Naive B cell (primary cell): ENCODE results near the gene CCDC24. TPM values are rescaled to one million over a fixed set of nuclear protein-coding genes. Genes with fewer than 3 reads are reported as not detected.

ENCODE experiments used
- ATAC-seq, 2 donors: fragments of 150-1000 bp; cut with Tn5 transposase; 2 replicates each; pipeline ENCODE4 v1.10.0; 2021; ENCODE audit warnings: low read depth in 2 of 2, mild to moderate bottlenecking in 2 of 2, moderate library complexity in 2 of 2
- DNase-seq: peaks from one replicate; pipeline ENCODE4 v3.0.0; 2022
- H3K27ac Mint-ChIP-seq, 6 donors: one replicate each; pipeline ENCODE4 v1.8.0; 2020 to 2022; ENCODE audit warnings: mild to moderate bottlenecking in 6 of 6, mixed read lengths in 6 of 6, moderate library complexity in 5 of 6, inconsistent platforms in 2 of 6
- H3K27me3 Mint-ChIP-seq, 3 donors: one replicate each; pipeline ENCODE4 v1.8.0; 2021 to 2022; ENCODE audit warnings: mixed read lengths in 3 of 3, mild to moderate bottlenecking in 1 of 3
- H3K36me3 Mint-ChIP-seq, 2 donors: one replicate each; pipeline ENCODE4 v1.8.0; 2020 to 2022; ENCODE audit warnings: mixed read lengths in 2 of 2, inconsistent platforms in 1 of 2, mild to moderate bottlenecking in 1 of 2
- H3K4me1 Mint-ChIP-seq, 3 donors: one replicate each; pipeline ENCODE4 v1.8.0; 2020 to 2022; ENCODE audit warnings: mixed read lengths in 3 of 3, inconsistent platforms in 1 of 3, mild to moderate bottlenecking in 1 of 3, moderate library complexity in 1 of 3
- H3K4me3 Mint-ChIP-seq, 8 donors: one replicate each; pipeline ENCODE4 v1.8.0; 2020 to 2022; ENCODE audit warnings: mild to moderate bottlenecking in 8 of 8, mixed read lengths in 8 of 8, moderate library complexity in 8 of 8, inconsistent platforms in 2 of 8
- H3K9me3 Mint-ChIP-seq, 7 donors: one replicate each; pipeline ENCODE4 v1.8.0; 2020 to 2022; ENCODE audit warnings: mixed read lengths in 7 of 7, mild to moderate bottlenecking in 5 of 7, inconsistent platforms in 2 of 7, moderate library complexity in 1 of 7
- polyA plus RNA-seq, 6 donors: library from polyadenylated mRNA; unstranded; fragments of 300-500 nt; fragmentation: Illumina TruSeq; gene quantifications; one replicate each; pipeline ENCODE4 v1.2.3, GENCODE V29; 2021; ENCODE audit warnings: low read depth in 6 of 6

CCDC24 gene
- polyA plus RNA-seq, 6 donors from 2014 or later: 0.89 to 4.0 (median 2.0) TPM

DNA sequence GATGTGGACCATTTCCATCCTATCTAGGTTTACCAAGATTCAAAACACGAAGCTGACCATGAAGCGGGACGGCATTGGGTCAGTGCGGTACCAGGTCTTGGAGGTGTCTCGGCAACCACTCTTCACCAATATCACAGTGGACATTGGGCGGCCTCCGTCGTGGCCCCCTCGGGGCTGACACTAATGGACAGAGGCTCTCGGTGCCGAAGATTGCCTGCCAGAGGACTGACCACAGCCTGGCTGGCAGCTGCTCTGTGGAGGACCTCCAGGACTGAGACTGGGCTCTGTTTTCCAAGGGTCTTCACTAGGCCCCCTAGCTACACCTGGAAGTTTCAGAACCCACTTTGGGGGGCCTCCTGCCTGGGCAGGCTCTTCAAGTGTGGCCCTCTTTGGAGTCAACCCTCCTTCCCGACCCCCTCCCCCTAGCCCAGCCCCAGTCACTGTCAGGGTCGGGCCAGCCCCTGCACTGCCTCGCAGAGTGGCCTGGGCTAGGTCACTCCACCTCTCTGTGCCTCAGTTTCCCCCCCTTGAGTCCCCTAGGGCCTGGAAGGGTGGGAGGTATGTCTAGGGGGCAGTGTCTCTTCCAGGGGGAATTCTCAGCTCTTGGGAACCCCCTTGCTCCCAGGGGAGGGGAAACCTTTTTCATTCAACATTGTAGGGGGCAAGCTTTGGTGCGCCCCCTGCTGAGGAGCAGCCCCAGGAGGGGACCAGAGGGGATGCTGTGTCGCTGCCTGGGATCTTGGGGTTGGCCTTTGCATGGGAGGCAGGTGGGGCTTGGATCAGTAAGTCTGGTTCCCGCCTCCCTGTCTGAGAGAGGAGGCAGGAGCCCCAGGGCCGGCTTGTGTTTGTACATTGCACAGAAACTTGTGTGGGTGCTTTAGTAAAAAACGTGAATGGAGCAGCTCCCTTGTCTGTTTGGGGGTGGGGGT is 864 bp upstream of the CCDC24 start:
- Mint-ChIP-seq H3K9me3 (no peaks in the 10 kb centered on the region), H3K27ac (peak overlapping the region in 3 of 6 donors; percentile 15 to 96 (median 89)), H3K27me3 (no peaks in the 10 kb centered on the region)

DNA sequence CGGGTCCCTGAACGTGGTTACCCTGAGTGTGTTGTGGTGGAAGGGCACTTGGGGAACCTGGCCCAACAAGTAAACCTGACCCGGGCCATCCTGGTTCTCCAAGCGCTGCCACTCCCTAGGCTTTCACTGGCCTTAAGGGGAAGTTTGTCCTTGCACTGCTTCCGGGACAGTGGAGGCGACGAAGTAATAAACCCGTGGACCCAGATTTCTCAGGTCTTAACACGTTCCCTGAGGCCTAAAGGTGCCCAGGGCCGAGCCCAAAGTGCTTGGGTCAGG is 261 bp upstream of the CCDC24 start:
- H3K27me3 Mint-ChIP-seq: no peaks in the 10 kb centered on the region
- ATAC-seq (no peak), DNase-seq (no peak)
- H3K9me3 Mint-ChIP-seq: no peaks in the 10 kb centered on the region
- H3K27ac Mint-ChIP-seq: peak overlapping the region in 4 of 6 donors; percentile 69 to 96 (median 92)
- H3K4me1 Mint-ChIP-seq: peaks cover 24 to 38% (median 36%) of the 10 kb centered on the region in 3 donors
- H3K36me3 Mint-ChIP-seq: no peaks in the 10 kb centered on the region
- H3K4me3 Mint-ChIP-seq: peak overlapping the region; percentile 91 to 98 (median 95)

More for the DNA sequence above, 864 bp upstream of the CCDC24 start:
- H3K4me1 Mint-ChIP-seq: peaks cover 24 to 38% (median 36%) of the 10 kb centered on the region in 3 donors
- no peak for ATAC-seq
- DNase-seq: no peak
- H3K36me3 Mint-ChIP-seq: no peaks in the 10 kb centered on the region
- H3K4me3 Mint-ChIP-seq: peak overlapping the region; percentile 91 to 98 (median 95)

DNA sequence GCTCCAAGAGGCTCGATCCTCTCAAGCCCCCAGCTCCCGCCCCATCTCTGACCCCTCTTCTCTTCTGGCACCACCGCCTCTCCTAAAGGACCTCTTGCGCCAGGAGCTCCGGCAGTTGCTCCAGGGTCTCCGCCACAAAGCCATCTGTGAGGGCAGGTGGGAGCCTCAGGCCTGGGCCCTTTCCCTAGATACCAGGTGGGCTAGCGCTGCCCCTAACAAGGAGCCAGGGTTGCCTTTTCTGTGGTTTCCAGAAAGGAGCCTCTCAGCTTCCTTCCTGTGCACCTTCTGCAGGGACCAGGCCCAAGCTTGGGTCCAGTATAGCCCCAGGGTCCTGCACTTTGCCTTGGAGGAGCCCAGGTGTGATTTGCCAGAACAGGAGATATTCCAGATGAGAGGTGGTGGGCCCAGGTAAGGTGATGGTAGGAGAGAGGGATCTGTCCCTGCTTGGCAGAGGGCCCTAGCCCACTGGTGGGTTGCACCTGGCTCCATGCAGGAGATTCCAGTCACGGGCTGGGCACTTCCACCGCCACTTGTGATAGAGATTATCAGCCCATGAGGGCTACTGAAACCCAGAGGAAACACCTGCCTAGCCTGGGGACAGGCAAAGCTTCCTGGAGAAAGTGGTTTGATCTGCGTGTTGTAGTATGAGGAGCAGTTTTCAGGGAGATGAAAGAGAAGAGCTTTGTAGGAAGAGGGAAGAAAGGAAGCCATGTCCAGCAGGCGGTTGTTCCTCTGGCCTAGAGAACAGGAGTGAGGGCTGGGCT is 1.0 kb downstream of the CCDC24 start:
- Mint-ChIP-seq H3K27me3 (no peaks in the 10 kb centered on the region), H3K27ac (peak overlapping the region in 3 of 6 donors; percentile 39 to 89 (median 56)), H3K4me1 (peaks cover 24 to 38% (median 36%) of the 10 kb centered on the region in 3 donors), H3K36me3 (no peaks in the 10 kb centered on the region), H3K4me3 (peak overlapping the region; percentile 91 to 98 (median 95)), H3K9me3 (no peaks in the 10 kb centered on the region)
- no peak for DNase-seq
- no peak for ATAC-seq

DNA sequence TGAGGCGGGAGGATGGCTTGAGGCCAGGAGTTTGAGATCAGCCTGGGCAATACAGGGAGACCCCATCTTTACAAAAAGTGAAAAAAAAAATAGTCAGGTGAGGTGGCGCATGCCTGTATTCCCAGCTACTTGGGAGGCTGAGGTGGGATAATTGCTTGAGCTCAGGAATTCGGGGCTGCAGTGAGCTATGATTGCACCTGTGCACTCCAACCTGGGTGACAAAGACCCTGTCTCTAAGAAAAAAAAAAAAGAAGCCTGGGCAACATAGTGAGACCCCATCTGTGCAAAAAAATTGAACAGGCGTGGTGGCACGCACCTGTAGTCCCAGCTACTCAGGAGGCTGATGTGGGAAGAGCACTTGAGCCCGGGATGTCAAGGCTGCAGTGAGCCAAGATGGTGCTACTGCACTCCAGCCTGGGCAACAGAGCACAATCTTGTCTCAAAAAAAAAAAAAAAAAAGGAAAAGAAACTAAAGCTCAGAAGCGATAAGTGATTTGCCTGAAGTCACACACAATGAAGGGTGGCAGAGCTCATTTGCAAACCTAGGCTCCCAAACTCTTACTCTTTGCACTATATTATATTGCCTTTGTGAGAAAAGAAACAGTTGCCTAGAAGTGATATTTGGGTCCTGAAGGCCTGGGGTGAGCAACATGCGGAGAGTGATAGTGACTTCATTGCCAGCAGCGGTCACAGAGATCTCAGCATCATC is 2.0 kb downstream of the CCDC24 start:
- Mint-ChIP-seq H3K4me1 (peaks cover 25 to 38% (median 36%) of the 10 kb centered on the region in 3 donors), H3K27ac (peak overlapping the region in 5 of 6 donors; percentile 67 to 89 (median 80)), H3K36me3 (no peaks in the 10 kb centered on the region), H3K27me3 (no peaks in the 10 kb centered on the region), H3K4me3 (peak overlapping the region; percentile 2 to 96 (median 92)), H3K9me3 (no peaks in the 10 kb centered on the region)
- DNase-seq: no peak
- ATAC-seq: peak; percentile 12 to 13

DNA sequence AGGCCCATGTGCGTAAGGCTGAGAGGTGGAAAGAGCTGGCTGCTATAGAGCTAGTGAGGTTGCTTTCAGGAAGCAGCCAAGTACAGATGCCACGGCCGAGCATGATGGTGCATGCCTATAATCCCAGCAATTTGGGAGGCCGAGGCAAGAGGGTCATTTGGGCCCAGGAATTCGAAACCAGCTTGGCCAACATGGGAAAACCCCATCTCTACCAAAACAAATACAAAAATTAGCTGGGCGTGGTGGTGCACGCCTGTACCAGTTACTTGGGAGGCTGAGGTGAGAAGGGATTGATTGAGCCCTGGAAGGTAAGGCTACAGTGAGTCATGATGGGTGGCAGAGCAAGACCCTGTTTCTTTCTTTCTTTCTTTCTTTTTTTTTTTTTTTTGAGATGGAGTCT is 2.7 kb downstream of the CCDC24 start:
- no peak overlapping the region for H3K27ac Mint-ChIP-seq
- H3K9me3 Mint-ChIP-seq: no peaks in the 10 kb centered on the region
- no peaks in the 10 kb centered on the region for H3K27me3 Mint-ChIP-seq
- H3K4me3 Mint-ChIP-seq: peak overlapping the region in 4 of 8 donors; percentile 2 to 96 (median 93)
- H3K36me3 Mint-ChIP-seq: no peaks in the 10 kb centered on the region
- no peak for DNase-seq
- no peak for ATAC-seq
- H3K4me1 Mint-ChIP-seq: peaks cover 28 to 38% (median 36%) of the 10 kb centered on the region in 3 donors

DNA sequence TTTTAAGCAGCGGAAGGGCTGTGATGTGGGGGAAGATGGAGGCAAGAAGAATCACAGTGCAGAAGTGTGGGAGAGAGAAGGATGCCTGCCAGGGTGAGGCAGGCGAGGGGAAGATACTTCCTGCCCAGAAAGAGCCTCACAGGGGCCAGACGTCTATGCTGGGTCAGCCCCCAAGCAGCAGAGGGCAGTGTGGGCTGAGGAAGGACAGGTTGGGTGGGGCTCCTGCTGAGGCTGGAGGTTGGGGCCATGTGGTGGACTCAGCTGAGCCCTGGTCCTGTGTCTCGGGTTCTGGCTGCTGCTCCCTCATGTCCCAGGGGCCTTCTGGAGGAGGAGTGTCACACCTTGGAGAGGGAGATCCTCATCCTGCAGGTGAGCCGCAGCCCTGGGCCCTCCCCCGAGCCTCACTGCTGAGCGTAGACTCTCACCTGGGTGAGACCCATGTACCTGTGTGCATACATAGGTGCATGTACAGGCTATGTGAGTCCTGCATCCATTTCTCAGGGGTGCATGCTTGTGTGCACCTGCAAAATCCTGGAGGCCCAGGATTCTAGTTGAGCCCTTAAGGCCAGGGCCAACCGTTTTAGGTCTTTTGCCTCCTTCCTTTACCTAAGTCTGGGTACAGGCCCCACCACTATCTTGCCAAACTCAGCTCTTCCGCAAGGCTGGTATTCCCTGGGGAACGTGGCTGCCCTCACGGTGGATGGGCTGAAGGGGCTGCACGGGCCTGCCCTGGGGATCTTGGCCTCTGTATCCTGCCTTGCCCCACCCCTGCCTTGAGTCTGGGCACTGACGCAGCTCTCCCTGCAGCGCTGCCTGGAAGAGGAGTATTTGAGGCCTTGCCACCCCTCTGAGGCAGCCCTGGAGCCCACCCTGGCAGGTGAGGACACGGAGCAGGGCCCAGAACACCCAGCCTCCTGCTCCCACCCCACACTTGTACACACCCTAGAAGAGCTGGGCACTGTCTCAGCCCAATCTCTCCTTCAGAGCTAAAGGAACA is 3.7 kb downstream of the CCDC24 start:
- Mint-ChIP-seq H3K4me1 (peaks cover 28 to 38% (median 36%) of the 10 kb centered on the region in 3 donors), H3K9me3 (no peaks in the 10 kb centered on the region), H3K27me3 (no peaks in the 10 kb centered on the region), H3K27ac (peak overlapping the region in 1 of 6 donors; percentile 74), H3K4me3 (peak overlapping the region in 1 of 8 donors; percentile 44), H3K36me3 (no peaks in the 10 kb centered on the region)
- ATAC-seq: no peak
- no peak for DNase-seq

DNA sequence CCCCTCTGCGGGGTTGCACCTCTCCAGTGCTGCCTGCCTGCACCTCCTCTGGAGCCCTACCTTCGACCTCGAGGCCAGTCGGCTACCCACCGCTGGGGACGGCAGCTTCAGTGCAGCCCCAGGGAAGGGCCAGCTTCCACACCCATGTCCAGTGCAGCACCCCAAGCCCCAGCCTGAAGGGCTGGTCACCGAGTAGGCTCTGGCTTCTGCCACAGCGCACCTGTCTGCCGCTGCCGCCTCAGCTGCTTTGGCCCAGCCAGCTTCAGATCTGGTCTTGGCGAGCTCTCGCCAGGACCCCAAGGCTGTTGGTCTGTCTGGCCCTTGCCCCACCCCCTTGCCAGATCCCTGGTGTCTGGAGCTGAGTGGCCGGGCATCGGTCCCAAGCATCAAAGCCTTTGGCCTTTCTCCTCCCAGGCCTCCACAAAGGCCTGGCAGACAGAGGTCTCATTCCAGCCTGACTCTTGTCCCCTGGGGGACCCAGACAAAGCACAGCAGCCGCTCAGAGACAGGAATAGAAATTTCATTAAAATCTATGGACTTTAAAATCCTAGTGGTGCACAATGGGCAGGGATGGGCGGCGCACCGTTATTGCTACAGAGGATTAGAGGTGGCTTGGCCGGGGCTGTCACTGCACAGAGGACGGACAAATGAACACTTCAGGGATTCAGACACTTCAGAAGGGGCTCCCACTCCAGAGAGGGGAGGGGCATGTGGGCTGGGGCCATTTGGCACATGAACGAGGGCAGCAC is 4.8 kb downstream of the CCDC24 start:
- H3K4me1 Mint-ChIP-seq: peaks cover 28 to 33% (median 32%) of the 10 kb centered on the region in 3 donors
- no peaks in the 10 kb centered on the region for H3K9me3 Mint-ChIP-seq
- peak overlapping the region in 1 of 8 donors; percentile 63 for H3K4me3 Mint-ChIP-seq
- H3K27me3 Mint-ChIP-seq: peaks cover 0 to 3% (median 0%) of the 10 kb centered on the region in 3 donors
- ATAC-seq (no peak), DNase-seq (no peak)
- peak overlapping the region in 1 of 6 donors; percentile 8 for H3K27ac Mint-ChIP-seq
- no peaks in the 10 kb centered on the region for H3K36me3 Mint-ChIP-seq

DNA sequence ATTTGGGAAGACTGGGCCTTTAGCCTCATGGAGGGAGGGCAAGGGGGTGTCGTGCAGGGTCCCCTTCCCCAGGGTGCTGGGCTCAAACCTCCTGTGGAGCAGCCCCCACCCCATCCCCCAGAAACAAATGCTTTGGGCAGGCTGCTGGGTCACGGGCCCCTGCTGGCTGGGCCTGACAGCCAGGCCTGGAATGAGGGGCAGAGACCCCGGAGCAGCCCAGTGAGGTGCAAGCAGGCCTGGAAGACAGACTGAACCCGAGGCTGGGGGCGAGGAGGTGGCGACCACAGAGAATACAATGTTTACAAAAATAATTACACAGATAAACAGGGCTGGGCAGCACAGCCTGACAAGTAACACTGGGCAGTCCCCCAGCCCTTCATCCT is 5.3 kb downstream of the CCDC24 start:
- H3K9me3 Mint-ChIP-seq: no peaks in the 10 kb centered on the region
- peaks cover 27 to 28% (median 28%) of the 10 kb centered on the region in 3 donors for H3K4me1 Mint-ChIP-seq
- H3K27me3 Mint-ChIP-seq: peaks cover 0 to 6% (median 0%) of the 10 kb centered on the region in 3 donors
- no peaks in the 10 kb centered on the region for H3K36me3 Mint-ChIP-seq
- peak overlapping the region in 1 of 6 donors; percentile 8 for H3K27ac Mint-ChIP-seq
- DNase-seq (no peak), ATAC-seq (no peak)
- H3K4me3 Mint-ChIP-seq: no peak overlapping the region

DNA sequence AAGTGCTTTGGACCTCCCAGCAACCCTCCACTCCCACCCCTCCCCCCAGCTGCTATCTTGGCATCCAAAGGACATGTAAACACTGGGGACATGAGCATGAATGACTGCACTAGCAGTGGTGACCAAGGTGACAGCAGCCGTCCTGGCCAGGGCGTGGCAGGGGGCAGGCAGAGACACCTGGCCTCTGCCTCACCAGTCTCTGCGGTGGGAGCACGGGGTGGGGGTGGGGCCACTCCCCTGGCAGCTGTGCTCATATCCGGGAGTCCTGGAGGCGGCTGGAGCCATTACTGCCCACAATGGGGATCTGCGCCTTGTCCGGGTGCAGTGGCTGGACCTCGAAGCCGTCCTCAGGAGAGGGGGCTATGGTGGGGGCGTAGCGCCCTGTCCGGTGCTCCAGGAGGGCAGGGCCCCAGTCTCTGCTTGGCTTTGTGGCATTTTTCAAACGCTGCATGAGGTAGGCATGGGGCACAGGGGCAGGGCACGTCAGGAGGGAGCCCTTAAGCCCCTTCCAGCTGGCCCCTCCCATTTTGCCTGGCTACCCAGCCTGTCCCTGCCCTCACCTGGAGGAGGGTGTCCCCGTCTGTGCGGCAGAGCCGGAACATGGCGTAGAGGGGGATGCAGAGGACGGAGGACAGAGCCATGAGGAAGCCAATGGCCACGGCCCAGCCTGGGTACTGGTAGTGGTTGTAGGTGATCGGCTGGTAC is 6.0 kb downstream of the CCDC24 start:
- H3K36me3 Mint-ChIP-seq: no peaks in the 10 kb centered on the region
- no peaks in the 10 kb centered on the region for H3K9me3 Mint-ChIP-seq
- no peak for DNase-seq
- H3K27ac Mint-ChIP-seq: no peak overlapping the region
- no peak for ATAC-seq
- H3K4me3 Mint-ChIP-seq: peak overlapping the region in 1 of 8 donors; percentile 9
- H3K4me1 Mint-ChIP-seq: peaks cover 20 to 23% (median 23%) of the 10 kb centered on the region in 3 donors
- peaks cover 0 to 13% (median 0%) of the 10 kb centered on the region in 3 donors for H3K27me3 Mint-ChIP-seq

DNA sequence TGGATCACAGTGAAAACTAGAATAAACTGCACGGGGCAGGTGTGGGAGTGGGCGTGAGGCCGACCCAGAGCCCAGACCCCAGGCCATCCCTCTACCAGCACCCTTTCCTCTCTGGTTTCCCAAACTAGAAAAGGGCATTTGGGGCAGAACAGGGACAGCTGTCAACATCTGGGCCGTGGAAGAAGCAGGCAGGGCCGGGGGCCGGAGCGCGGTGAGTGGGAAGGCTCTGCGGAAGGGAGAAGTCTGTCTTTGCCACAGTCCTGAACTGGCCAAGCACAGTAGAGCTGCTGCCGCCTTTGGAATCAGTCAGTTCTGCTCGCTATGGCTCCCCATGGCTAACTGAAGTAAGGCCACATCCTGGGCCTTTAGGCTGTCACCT is 6.6 kb downstream of the CCDC24 start:
- no peak for DNase-seq
- Mint-ChIP-seq H3K9me3 (no peaks in the 10 kb centered on the region), H3K4me3 (no peak overlapping the region), H3K4me1 (peaks cover 14 to 18% (median 18%) of the 10 kb centered on the region in 3 donors), H3K27me3 (peaks cover 0 to 14% (median 0%) of the 10 kb centered on the region in 3 donors), H3K27ac (no peak overlapping the region), H3K36me3 (no peaks in the 10 kb centered on the region)
- no peak for ATAC-seq

DNA sequence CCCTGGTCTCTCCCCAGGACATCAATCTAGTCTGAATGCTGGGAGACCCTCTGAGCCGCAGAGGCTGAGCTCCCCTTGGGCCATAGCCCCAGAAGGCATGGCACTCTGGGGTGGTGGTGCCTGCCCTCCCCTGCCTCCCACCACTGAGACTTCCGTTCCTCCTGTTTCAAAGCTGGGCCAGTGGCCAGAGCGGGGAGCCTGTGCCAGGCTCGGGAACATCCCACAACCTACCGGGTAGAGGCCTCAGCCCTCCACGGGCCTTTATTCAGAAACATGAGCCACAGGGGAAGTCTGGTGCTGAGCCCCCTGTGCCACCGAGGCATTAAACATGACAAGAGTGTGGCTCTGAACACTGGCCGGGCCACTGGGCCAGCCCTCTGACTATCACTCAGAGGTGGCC is 8.1 kb downstream of the CCDC24 start:
- DNase-seq: no peak
- peaks cover 0 to 14% (median 0%) of the 10 kb centered on the region in 3 donors for H3K27me3 Mint-ChIP-seq
- H3K9me3 Mint-ChIP-seq: no peaks in the 10 kb centered on the region
- H3K4me3 Mint-ChIP-seq: no peak overlapping the region
- no peak overlapping the region for H3K27ac Mint-ChIP-seq
- ATAC-seq: no peak
- H3K4me1 Mint-ChIP-seq: peaks cover 0 to 10% (median 4%) of the 10 kb centered on the region in 3 donors
- H3K36me3 Mint-ChIP-seq: no peaks in the 10 kb centered on the region
